Body of pancreas (tissue), 4 donors: ENCODE data around the gene AGBL4.

Source experiments
- POLR2A ChIP-seq, 3 donors: fragments of 450-650 bp; IDR thresholded peaks; one replicate each; pipeline ENCODE4 v1.6.1; 2016; ENCODE audit warnings: antibody characterized with exemption in 3 of 3, mild to moderate bottlenecking in 2 of 3
- TF ChIP-seq, protein P1 (sequence below), 7 experiments: fragments of 450-650 bp in 4 of 7; fragments of 200-600 bp in 3 of 7; sonication (generic) in 3 of 7; IDR thresholded peaks; one replicate each; pipeline ENCODE4 v1.5.1; 2016 to 2019; ENCODE audit warnings: antibody characterized with exemption in 7 of 7

DNA sequence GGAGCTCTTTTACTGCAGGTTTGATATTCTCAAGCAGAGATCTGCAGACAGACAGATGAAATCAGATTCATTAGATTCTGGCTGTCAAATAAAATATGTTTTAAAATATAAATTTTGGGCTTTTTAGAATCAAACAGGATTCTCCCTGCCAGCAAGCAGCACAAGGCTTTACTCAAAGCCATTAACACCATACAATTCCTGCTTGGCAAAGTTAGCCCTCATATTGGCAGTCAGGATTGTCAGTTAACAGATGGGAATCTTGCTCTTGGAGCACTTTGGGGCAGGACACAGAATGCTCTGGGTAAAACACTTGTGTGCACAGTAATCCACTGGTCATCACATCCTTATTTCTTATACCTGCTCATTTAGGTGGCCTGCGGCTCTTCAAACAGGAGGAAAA, 686.5 kb downstream of the AGBL4 start:
- TF ChIP-seq, protein P1, sequence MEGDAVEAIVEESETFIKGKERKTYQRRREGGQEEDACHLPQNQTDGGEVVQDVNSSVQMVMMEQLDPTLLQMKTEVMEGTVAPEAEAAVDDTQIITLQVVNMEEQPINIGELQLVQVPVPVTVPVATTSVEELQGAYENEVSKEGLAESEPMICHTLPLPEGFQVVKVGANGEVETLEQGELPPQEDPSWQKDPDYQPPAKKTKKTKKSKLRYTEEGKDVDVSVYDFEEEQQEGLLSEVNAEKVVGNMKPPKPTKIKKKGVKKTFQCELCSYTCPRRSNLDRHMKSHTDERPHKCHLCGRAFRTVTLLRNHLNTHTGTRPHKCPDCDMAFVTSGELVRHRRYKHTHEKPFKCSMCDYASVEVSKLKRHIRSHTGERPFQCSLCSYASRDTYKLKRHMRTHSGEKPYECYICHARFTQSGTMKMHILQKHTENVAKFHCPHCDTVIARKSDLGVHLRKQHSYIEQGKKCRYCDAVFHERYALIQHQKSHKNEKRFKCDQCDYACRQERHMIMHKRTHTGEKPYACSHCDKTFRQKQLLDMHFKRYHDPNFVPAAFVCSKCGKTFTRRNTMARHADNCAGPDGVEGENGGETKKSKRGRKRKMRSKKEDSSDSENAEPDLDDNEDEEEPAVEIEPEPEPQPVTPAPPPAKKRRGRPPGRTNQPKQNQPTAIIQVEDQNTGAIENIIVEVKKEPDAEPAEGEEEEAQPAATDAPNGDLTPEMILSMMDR (IDR thresholded peaks at IDR 0.05) = no peak
- no peak for TF ChIP-seq POLR2A (IDR thresholded peaks at IDR 0.05)
